ENCODE results near the gene CYB5D1. TPM values are rescaled to one million over a fixed set of nuclear protein-coding genes. Genes with fewer than 3 reads are reported as not detected.
A peak's percentile ranks its signal among the peaks of the same experiment; 100 is the strongest.

Gene CYB5D1
- total RNA-seq, 1 donor, result 11.2 TPM

DNA sequence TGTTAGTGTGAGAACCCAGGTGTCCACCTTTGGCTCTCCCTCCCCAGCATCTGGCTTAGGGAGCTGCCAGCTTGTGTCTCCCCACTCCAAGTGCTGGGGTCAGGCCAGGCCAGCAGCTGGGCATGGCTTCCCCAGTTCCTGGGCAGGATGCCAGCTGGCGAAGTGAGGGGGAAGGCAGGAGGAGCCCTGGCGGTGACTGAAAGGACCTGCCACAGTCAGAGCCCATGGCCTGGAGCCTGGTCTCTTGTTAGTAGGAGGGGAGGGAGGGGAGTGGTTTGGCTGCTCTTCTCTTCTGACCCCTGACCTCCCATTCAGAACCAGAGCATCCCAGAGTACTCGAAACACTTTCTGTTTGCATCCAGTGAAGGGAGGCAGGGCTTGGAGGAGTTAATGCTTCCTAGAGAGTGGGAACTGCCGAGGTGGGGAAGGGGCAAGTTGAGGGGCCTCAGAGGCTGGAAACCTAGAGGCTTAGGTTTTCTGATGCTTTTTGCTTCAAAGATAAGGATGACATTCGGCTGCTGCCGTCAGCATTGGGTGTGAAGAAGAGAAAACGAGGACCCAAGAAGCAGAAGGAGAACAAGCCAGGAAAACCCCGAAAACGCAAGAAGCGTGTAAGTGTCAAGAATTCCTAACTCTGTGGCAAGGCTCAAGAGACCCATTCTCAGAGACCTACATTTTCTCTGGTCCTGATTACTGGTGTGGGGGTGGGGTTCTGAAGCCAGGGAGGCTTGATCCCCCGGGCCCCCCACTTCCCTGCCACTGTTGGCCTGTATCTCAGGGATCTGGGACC is 31.6 kb downstream of the CYB5D1 start:
- peak overlapping the region; percentile 22 for H3K4me3 ChIP-seq (ENCODE audit: low read depth, low read length)
- peak; percentile 96 for DNase-seq (ENCODE audit: low read depth)

GRCh38 chr17:7893187-7893880 is 35.5 kb downstream of the CYB5D1 start:
- H3K4me3 ChIP-seq (ENCODE audit: low read depth, low read length), result no peak overlapping the region
- TF ChIP-seq, protein P1, sequence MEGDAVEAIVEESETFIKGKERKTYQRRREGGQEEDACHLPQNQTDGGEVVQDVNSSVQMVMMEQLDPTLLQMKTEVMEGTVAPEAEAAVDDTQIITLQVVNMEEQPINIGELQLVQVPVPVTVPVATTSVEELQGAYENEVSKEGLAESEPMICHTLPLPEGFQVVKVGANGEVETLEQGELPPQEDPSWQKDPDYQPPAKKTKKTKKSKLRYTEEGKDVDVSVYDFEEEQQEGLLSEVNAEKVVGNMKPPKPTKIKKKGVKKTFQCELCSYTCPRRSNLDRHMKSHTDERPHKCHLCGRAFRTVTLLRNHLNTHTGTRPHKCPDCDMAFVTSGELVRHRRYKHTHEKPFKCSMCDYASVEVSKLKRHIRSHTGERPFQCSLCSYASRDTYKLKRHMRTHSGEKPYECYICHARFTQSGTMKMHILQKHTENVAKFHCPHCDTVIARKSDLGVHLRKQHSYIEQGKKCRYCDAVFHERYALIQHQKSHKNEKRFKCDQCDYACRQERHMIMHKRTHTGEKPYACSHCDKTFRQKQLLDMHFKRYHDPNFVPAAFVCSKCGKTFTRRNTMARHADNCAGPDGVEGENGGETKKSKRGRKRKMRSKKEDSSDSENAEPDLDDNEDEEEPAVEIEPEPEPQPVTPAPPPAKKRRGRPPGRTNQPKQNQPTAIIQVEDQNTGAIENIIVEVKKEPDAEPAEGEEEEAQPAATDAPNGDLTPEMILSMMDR (IDR thresholded peaks at IDR 0.05; ENCODE audit: insufficient read depth, low read depth, low read length), result no peak
- no peak for DNase-seq (ENCODE audit: low read depth)

More for the DNA sequence above, 31.6 kb downstream of the CYB5D1 start:
- TF ChIP-seq, protein P1 (IDR thresholded peaks at IDR 0.05; ENCODE audit: insufficient read depth, low read depth, low read length), result peak; percentile 54

- TF ChIP-seq, protein P1 (IDR thresholded peaks at IDR 0.05; ENCODE audit: insufficient read depth, low read depth, low read length), result no peak
- H3K4me3 ChIP-seq (ENCODE audit: low read depth, low read length), result no peak overlapping the region
- DNase-seq (ENCODE audit: low read depth), result no peak
Measured at GRCh38 chr17:7894226-7894625, 36.4 kb downstream of the CYB5D1 start.

DNA sequence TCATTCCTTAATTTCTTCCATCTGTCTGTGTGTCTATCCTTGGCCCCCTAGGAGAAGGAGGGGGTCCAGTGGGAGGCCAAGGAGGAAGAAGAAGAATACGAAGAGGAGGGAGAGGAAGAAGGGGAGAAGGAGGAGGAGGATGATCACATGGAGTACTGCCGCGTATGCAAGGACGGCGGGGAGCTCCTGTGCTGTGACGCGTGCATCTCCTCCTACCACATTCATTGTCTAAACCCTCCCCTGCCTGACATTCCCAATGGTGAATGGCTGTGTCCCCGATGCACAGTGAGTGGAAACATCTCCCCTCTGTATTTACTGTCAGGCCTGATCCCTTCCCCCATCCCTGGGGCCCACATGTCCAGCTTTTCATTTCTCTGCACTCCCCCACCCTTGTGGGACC is 37.1 kb downstream of the CYB5D1 start:
- H3K4me3 ChIP-seq (ENCODE audit: low read depth, low read length), result no peak overlapping the region
- DNase-seq (ENCODE audit: low read depth), result no peak
- TF ChIP-seq, protein P1 (IDR thresholded peaks at IDR 0.05; ENCODE audit: insufficient read depth, low read depth, low read length), result no peak

- DNase-seq (ENCODE audit: low read depth), result no peak
- H3K4me3 ChIP-seq (ENCODE audit: low read depth, low read length), result no peak overlapping the region
- TF ChIP-seq, protein P1 (IDR thresholded peaks at IDR 0.05; ENCODE audit: insufficient read depth, low read depth, low read length), result no peak
Measured at GRCh38 chr17:7897090-7897489, 39.3 kb downstream of the CYB5D1 start.

- DNase-seq (ENCODE audit: low read depth), result peak; percentile 83
- TF ChIP-seq, protein P1 (IDR thresholded peaks at IDR 0.05; ENCODE audit: insufficient read depth, low read depth, low read length), result peak; percentile 66
- H3K4me3 ChIP-seq (ENCODE audit: low read depth, low read length), result no peak overlapping the region
Measured at GRCh38 chr17:7897773-7898172, 40.0 kb downstream of the CYB5D1 start.
